ENCODE results near the gene TMEM8B.
A peak's percentile ranks its signal among the peaks of the same experiment; 100 is the strongest.

The TMEM8B gene

DNA sequence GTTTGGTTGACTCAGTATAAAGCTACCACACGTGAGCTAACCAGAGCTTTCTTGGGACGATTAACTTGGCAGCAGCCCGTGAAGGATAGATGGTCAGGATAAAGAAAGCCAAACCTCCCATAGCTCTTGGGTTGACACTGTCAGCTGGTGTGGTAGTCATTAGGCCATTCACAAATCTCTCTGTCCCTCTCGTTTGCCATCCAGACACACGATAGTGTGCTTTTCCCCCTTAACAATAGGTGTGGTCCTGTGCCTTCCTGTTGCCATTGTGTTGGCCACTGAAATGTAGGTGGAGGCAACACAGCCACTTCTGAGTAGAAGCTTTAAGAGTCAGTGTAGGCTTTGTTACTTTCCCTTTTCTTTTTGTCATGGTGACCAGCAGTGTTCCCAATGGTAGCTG is 29.4 kb downstream of the TMEM8B start:
- Mint-ChIP-seq H3K9me3 (no peaks in the 10 kb centered on the region), H3K27ac (no peak overlapping the region), H3K4me3 (no peak overlapping the region), H3K27me3 (ENCODE audit: low read depth) (peaks cover 13% of the 10 kb centered on the region), H3K36me3 (ENCODE audit: low read depth) (no peaks in the 10 kb centered on the region), H3K4me1 (ENCODE audit: low read depth) (peaks cover 3% of the 10 kb centered on the region)
- no peak for DNase-seq (ENCODE audit: low spot score)

GRCh38 chr9:35859310-35859989 is 30.4 kb downstream of the TMEM8B start:
- peak; percentile 5 for DNase-seq (ENCODE audit: low spot score)
- H3K27ac Mint-ChIP-seq: no peak overlapping the region
- peaks cover 3% of the 10 kb centered on the region for H3K4me1 Mint-ChIP-seq (ENCODE audit: low read depth)
- H3K9me3 Mint-ChIP-seq: no peaks in the 10 kb centered on the region
- no peak overlapping the region for H3K4me3 Mint-ChIP-seq
- H3K36me3 Mint-ChIP-seq (ENCODE audit: low read depth): no peaks in the 10 kb centered on the region
- peaks cover 13% of the 10 kb centered on the region for H3K27me3 Mint-ChIP-seq (ENCODE audit: low read depth)

DNA sequence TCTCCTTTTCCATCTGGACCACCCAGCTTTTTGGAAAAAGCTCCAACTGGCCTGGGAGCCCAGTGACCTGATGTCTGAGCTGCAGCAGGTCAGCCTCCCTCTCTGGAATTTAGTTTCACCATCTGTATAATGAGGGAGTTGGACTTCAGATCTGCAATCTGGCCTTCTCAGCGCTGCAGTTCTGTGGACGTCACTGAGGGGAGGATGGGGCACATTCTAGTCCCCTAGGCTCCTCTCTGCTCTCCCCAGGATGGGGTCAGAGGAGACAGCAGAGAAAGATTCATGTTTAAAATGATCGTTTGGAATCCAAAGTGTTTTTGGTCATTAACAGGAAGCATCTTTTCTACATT is 30.9 kb downstream of the TMEM8B start:
- peaks cover 13% of the 10 kb centered on the region for H3K27me3 Mint-ChIP-seq (ENCODE audit: low read depth)
- H3K27ac Mint-ChIP-seq: no peak overlapping the region
- H3K36me3 Mint-ChIP-seq (ENCODE audit: low read depth): no peaks in the 10 kb centered on the region
- H3K4me3 Mint-ChIP-seq: no peak overlapping the region
- no peaks in the 10 kb centered on the region for H3K9me3 Mint-ChIP-seq
- peaks cover 3% of the 10 kb centered on the region for H3K4me1 Mint-ChIP-seq (ENCODE audit: low read depth)
- DNase-seq (ENCODE audit: low spot score): peak; percentile 2

DNA sequence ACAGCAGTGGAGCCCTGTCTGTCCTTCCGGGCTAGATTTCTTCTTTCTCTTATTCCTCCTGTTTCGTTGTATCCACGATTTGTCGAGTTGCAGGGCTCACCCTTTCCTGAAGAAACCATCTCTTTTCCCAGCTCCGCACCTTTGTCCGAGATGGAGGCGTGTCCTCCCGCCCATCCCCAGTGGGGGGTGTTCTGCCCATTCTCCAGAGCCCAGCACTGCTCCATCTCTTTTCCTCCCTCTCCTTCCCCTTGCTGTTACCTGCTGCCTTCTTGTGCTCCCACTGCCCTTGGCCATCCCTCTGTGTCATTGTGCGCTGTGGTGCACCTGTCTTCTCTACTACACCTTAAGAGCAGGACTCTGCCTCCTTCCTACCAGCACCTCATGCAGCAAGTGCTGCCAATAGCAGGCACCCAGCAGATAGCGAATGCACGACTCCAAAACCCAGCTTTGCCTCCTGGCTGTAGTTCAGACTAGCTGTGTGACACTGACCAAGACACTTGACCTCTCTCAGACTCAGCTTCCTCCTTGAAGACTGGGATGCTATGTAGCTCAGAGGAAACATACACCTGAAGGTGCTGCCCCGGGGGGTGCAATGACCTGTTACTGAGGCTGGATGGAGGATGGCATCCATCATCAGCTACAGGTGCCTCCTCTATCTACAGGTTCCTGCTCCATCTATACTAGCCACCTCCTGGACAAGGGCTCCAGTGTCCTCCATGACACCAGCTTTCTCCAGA is 32.3 kb downstream of the TMEM8B start:
- Mint-ChIP-seq H3K27me3 (ENCODE audit: low read depth) (peaks cover 13% of the 10 kb centered on the region), H3K27ac (no peak overlapping the region), H3K9me3 (no peaks in the 10 kb centered on the region), H3K36me3 (ENCODE audit: low read depth) (no peaks in the 10 kb centered on the region), H3K4me1 (ENCODE audit: low read depth) (peaks cover 3% of the 10 kb centered on the region), H3K4me3 (no peak overlapping the region)
- peak; percentile 2 for DNase-seq (ENCODE audit: low spot score)

DNA sequence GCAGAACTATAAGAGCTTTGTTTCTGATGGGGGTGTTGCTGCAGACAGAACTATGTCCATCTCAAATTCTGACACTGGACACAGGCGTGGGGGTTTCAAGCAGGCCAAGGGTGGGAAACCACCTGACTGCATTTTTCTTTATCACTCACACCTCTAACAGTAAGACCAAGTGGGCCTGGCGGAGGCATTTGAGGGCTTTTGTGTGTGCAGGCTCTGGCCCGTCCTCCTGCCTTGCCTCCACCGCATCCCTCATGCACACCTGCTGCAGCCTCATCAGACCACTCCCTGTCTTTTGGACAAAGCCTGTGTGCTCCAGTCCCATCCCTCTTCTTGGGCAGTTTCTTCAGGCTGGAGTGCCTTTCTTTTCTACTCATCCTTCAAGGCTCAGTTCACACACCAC is 33.3 kb downstream of the TMEM8B start:
- peaks cover 12% of the 10 kb centered on the region for H3K27me3 Mint-ChIP-seq (ENCODE audit: low read depth)
- no peak overlapping the region for H3K4me3 Mint-ChIP-seq
- no peak overlapping the region for H3K27ac Mint-ChIP-seq
- H3K36me3 Mint-ChIP-seq (ENCODE audit: low read depth): no peaks in the 10 kb centered on the region
- H3K4me1 Mint-ChIP-seq (ENCODE audit: low read depth): peaks cover 3% of the 10 kb centered on the region
- no peak for DNase-seq (ENCODE audit: low spot score)
- H3K9me3 Mint-ChIP-seq: no peaks in the 10 kb centered on the region

- Mint-ChIP-seq H3K27me3 (ENCODE audit: low read depth) (peaks cover 10% of the 10 kb centered on the region), H3K4me1 (ENCODE audit: low read depth) (peaks cover 2% of the 10 kb centered on the region), H3K4me3 (no peak overlapping the region), H3K27ac (no peak overlapping the region), H3K9me3 (no peaks in the 10 kb centered on the region), H3K36me3 (ENCODE audit: low read depth) (no peaks in the 10 kb centered on the region)
- DNase-seq (ENCODE audit: low spot score): no peak
These were observed 34.6 kb downstream of the TMEM8B start for GRCh38 chr9:35863583-35863982.

DNA sequence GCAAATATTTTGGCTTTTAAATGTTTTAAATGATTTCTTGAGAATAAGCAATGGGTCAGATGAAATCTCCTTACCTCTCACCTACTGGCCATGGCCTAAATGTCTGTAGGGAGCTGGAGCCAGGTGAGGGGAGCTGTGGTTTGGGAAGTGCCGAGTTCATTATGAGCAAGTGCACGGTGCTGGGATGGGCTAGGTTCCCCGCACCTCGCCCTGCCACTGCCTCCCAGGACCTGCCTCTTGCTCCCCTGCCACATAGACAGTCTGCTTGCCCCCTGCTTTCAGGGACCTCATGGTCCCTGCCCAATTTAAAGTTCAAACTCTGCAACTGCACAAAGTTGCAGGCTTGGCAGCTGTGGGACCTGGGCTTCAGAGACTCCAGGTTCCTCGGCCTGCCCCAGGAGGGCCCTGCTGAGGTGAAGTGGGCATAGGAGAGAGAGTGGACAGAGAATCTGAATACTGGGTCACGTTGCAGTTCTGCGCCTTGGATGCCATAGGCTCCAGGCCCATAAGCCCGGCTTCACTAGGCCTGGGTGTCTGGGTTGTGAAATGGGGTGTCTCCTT is 35.7 kb downstream of the TMEM8B start:
- Mint-ChIP-seq H3K9me3 (no peaks in the 10 kb centered on the region), H3K4me1 (ENCODE audit: low read depth) (no peaks in the 10 kb centered on the region), H3K27me3 (ENCODE audit: low read depth) (peaks cover 10% of the 10 kb centered on the region), H3K4me3 (no peak overlapping the region), H3K27ac (no peak overlapping the region), H3K36me3 (ENCODE audit: low read depth) (no peaks in the 10 kb centered on the region)
- DNase-seq (ENCODE audit: low spot score): no peak

DNA sequence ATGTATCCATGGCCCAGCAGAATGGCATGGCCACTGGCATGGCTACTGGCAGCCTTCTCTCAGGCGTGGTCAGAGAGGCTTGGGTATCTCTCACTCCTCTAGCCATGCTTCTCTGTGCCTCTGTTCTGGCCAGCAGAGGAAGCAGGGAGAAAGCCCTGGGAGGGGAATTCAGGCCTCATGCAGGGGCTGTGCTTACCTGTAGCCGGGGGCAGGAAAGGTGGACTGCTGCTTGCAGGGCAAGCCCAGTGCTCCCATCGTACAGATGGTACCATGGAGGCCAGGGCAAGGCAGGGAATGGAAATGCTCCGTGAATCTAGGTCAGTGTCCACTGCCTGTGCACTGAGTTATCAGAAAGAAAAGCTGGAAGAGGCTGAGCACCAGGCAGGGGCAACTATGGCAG is 38.5 kb downstream of the TMEM8B start:
- Mint-ChIP-seq H3K4me3 (no peak overlapping the region), H3K9me3 (no peaks in the 10 kb centered on the region), H3K27me3 (ENCODE audit: low read depth) (peaks cover 2% of the 10 kb centered on the region), H3K4me1 (ENCODE audit: low read depth) (no peaks in the 10 kb centered on the region), H3K36me3 (ENCODE audit: low read depth) (no peaks in the 10 kb centered on the region), H3K27ac (no peak overlapping the region)
- no peak for DNase-seq (ENCODE audit: low spot score)

GRCh38 chr9:35868933-35869332 is 39.9 kb downstream of the TMEM8B start:
- Mint-ChIP-seq H3K4me1 (ENCODE audit: low read depth) (no peaks in the 10 kb centered on the region), H3K9me3 (no peaks in the 10 kb centered on the region), H3K27me3 (ENCODE audit: low read depth) (no peaks in the 10 kb centered on the region), H3K4me3 (no peak overlapping the region), H3K36me3 (ENCODE audit: low read depth) (no peaks in the 10 kb centered on the region), H3K27ac (no peak overlapping the region)
- DNase-seq (ENCODE audit: low spot score): no peak

GRCh38 chr9:35869621-35870216 is 40.7 kb downstream of the TMEM8B start:
- Mint-ChIP-seq H3K27me3 (ENCODE audit: low read depth) (peaks cover 1% of the 10 kb centered on the region), H3K4me3 (no peak overlapping the region), H3K9me3 (no peaks in the 10 kb centered on the region), H3K27ac (no peak overlapping the region), H3K36me3 (ENCODE audit: low read depth) (no peaks in the 10 kb centered on the region), H3K4me1 (ENCODE audit: low read depth) (no peaks in the 10 kb centered on the region)
- no peak for DNase-seq (ENCODE audit: low spot score)

DNA sequence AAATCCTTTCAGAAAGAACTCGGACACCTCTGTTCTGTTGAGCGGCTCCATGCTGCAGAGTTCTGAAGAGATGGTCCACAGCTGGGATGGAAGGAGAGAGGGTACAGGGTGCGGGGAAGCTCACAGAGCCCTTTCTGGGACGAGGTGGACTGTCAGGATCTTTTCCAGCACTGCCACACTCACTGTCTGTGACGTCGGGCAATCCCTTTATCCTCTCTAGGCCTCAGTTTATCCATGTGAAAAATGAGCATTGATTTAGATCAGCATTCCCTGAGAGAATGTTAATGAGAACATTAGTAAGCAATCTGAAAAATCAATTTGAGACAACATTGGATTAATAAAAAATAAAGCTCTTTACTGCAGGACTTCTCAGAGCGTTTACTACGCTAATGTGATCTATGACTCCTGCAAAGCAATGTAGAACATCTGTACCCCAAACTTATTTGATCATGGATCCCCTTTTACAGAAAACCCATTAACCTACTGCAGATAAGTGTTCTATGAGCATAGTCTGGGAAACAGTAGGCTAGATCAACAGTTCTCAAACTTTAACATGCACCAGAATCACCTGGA is 41.4 kb downstream of the TMEM8B start, which contains the start of gene OR13J1:
OR13J1 (minus strand) TSS at position 51 of the 573 bp plus-strand sequence; CDS start at position 51, 0 bp downstream.
- no peak within 1 kb of the TSS for H3K27ac Mint-ChIP-seq
- peaks cover 7% of the 10 kb centered on the region for H3K27me3 Mint-ChIP-seq (ENCODE audit: low read depth)
- H3K4me1 Mint-ChIP-seq (ENCODE audit: low read depth): no peaks in the 10 kb centered on the region
- no peaks in the 10 kb centered on the region for H3K36me3 Mint-ChIP-seq (ENCODE audit: low read depth)
- no peak within 1 kb of the TSS for H3K4me3 Mint-ChIP-seq
- H3K9me3 Mint-ChIP-seq: no peaks in the 10 kb centered on the region
- DNase-seq (ENCODE audit: low spot score): no peak

- no peaks in the 10 kb centered on the region for H3K36me3 Mint-ChIP-seq (ENCODE audit: low read depth)
- H3K27ac Mint-ChIP-seq: no peak overlapping the region
- H3K27me3 Mint-ChIP-seq (ENCODE audit: low read depth): peaks cover 13% of the 10 kb centered on the region
- H3K4me1 Mint-ChIP-seq (ENCODE audit: low read depth): no peaks in the 10 kb centered on the region
- DNase-seq (ENCODE audit: low spot score): no peak
- H3K9me3 Mint-ChIP-seq: peaks cover 1% of the 10 kb centered on the region
- H3K4me3 Mint-ChIP-seq: no peak overlapping the region
These were observed 42.5 kb downstream of the TMEM8B start for GRCh38 chr9:35871545-35871944.

- H3K27me3 Mint-ChIP-seq (ENCODE audit: low read depth): peaks cover 21% of the 10 kb centered on the region
- no peaks in the 10 kb centered on the region for H3K36me3 Mint-ChIP-seq (ENCODE audit: low read depth)
- peaks cover 10% of the 10 kb centered on the region for H3K9me3 Mint-ChIP-seq
- H3K4me3 Mint-ChIP-seq: no peak overlapping the region
- no peak for DNase-seq (ENCODE audit: low spot score)
- H3K4me1 Mint-ChIP-seq (ENCODE audit: low read depth): no peaks in the 10 kb centered on the region
- H3K27ac Mint-ChIP-seq: no peak overlapping the region
These were observed 43.5 kb downstream of the TMEM8B start for GRCh38 chr9:35872505-35872904.
